Neural cell (in vitro differentiated cells): Measurements from ENCODE around the gene GARIN3. TPM values are rescaled to one million over a fixed set of nuclear protein-coding genes. Genes with fewer than 3 reads are reported as not detected.

ENCODE experiments used
- H2AFZ ChIP-seq: fragments of 200-600, 300-800 bp; sonication (generic), shearing (Covaris generic); 2 replicates; pipeline ENCODE4 v1.6.0; 2014; ENCODE audit warnings: low read depth, mild to moderate bottlenecking, antibody characterized with exemption, low read length, moderate library complexity
- H3F3A ChIP-seq: fragments of 200-600 bp; shearing (Covaris generic); 2 replicates; pipeline ENCODE4 v1.6.1; 2016; ENCODE audit warnings: mild to moderate bottlenecking, moderate library complexity, mixed read lengths, antibody characterized with exemption, low read length; ENCODE audit not compliant: insufficient read depth, poor library complexity, severe bottlenecking
- H3K27ac ChIP-seq: fragments of 200-600, 300-800 bp; sonication (generic), shearing (Covaris generic); 2 replicates; pipeline ENCODE4 v1.5.1; 2014; ENCODE audit warnings: mild to moderate bottlenecking, low read length, moderate library complexity
- H3K27me3 ChIP-seq: fragments of 300-800, 200-600 bp; sonication (generic), shearing (Covaris generic); 2 replicates; pipeline ENCODE4 v1.6.0; 2014; ENCODE audit warnings: mild to moderate bottlenecking, low read depth, low read length, moderate library complexity; ENCODE audit not compliant: insufficient read depth
- H3K36me3 ChIP-seq: fragments of 300-800, 200-600 bp; sonication (generic), shearing (Covaris generic); 2 replicates; pipeline ENCODE4 v1.5.1; 2014; ENCODE audit warnings: mild to moderate bottlenecking, antibody characterized with exemption, low read length, moderate library complexity; ENCODE audit not compliant: insufficient read depth
- H3K4me2 ChIP-seq: fragments of 300-800, 200-600 bp; sonication (generic), shearing (Covaris generic); 2 replicates; pipeline ENCODE4 v1.6.0; 2014; ENCODE audit warnings: mild to moderate bottlenecking, low read length
- H3K4me3 ChIP-seq: fragments of 300-800, 200-600 bp; sonication (generic), shearing (Covaris generic); 2 replicates; pipeline ENCODE4 v1.5.1; 2014; ENCODE audit warnings: mild to moderate bottlenecking, low read length, moderate library complexity
- H3K79me2 ChIP-seq: fragments of 200-600 bp; shearing (Covaris generic); replicated peaks from 2 replicates; pipeline ENCODE4 v1.6.0; 2014; ENCODE audit warnings: mild to moderate bottlenecking, low read length, moderate library complexity; ENCODE audit not compliant: insufficient read depth
- H3K9ac ChIP-seq: fragments of 300-800, 200-600 bp; sonication (generic), shearing (Covaris generic); 2 replicates; pipeline ENCODE4 v1.6.1; 2016; ENCODE audit warnings: mild to moderate bottlenecking, low read length, mixed read lengths
- H3K9me2 ChIP-seq: fragments of 200-600 bp; shearing (Covaris generic); 2 replicates; pipeline ENCODE4 v1.6.1; 2016; ENCODE audit warnings: mild to moderate bottlenecking, low read length, mixed read lengths; ENCODE audit not compliant: insufficient read depth
- H3K9me3 ChIP-seq: fragments of 200-600, 300-800 bp; sonication (generic), shearing (Covaris generic); 2 replicates; pipeline ENCODE4 v1.6.1; 2016; ENCODE audit warnings: mild to moderate bottlenecking, mixed run types, low read length, moderate library complexity, mixed read lengths
- H4K20me1 ChIP-seq: fragments of 200-600 bp; shearing (Covaris generic); 2 replicates; pipeline ENCODE4 v1.6.1; 2016; ENCODE audit warnings: mild to moderate bottlenecking, mixed run types; ENCODE audit not compliant: insufficient read depth
- EP300 ChIP-seq: fragments of 450-650 bp; conservative IDR thresholded peaks from 2 replicates; pipeline ENCODE4 v1.6.1; 2014; ENCODE audit warnings: antibody characterized with exemption, mild to moderate bottlenecking, moderate library complexity; ENCODE audit not compliant: poor library complexity, severe bottlenecking
- EZH2 ChIP-seq: fragments of 200-600, 300-800 bp; shearing (Covaris generic), sonication (generic); IDR thresholded peaks from 2 replicates; pipeline ENCODE4 v1.6.1; 2014; ENCODE audit warnings: antibody characterized with exemption, low read length, borderline replicate concordance, mild to moderate bottlenecking; ENCODE audit not compliant: insufficient read depth, poor library complexity, severe bottlenecking
- MXI1 ChIP-seq: fragments of 450-650 bp; conservative IDR thresholded peaks from 2 replicates; pipeline ENCODE4 v1.6.1; 2014; ENCODE audit warnings: antibody characterized with exemption, mild to moderate bottlenecking; ENCODE audit not compliant: poor library complexity, severe bottlenecking
- POLR2AphosphoS5 ChIP-seq: IDR thresholded peaks from 2 replicates; pipeline ENCODE4 v1.6.1; 2012
- RAD21 ChIP-seq: fragments of 450-650 bp; conservative IDR thresholded peaks from 2 replicates; pipeline ENCODE4 v1.6.1; 2014; ENCODE audit warnings: antibody characterized with exemption, mild to moderate bottlenecking, moderate library complexity
- SMC3 ChIP-seq: fragments of 450-650 bp; conservative IDR thresholded peaks from 2 replicates; pipeline ENCODE4 v1.6.1; 2014; ENCODE audit warnings: antibody characterized with exemption, mild to moderate bottlenecking, moderate library complexity; ENCODE audit not compliant: poor library complexity
- TAF1 ChIP-seq: IDR thresholded peaks from 2 replicates; pipeline ENCODE4 v1.6.1; 2012; ENCODE audit warnings: low read depth
- polyA plus RNA-seq: library from polyadenylated mRNA; depleted of rRNA; stranded (reverse); fragments of >200 nt; gene quantifications from 2 replicates; pipeline ENCODE4 v1.2.3, GENCODE V29; 2014
- TF ChIP-seq, protein P1 (sequence below): fragments of 450-650 bp; IDR thresholded peaks from 2 replicates; pipeline ENCODE4 v1.5.1; 2014; ENCODE audit warnings: antibody characterized with exemption, mild to moderate bottlenecking, moderate library complexity; ENCODE audit not compliant: poor library complexity, severe bottlenecking
- TF ChIP-seq, protein P2 (sequence below): IDR thresholded peaks from 2 replicates; pipeline ENCODE4 v1.6.1; 2012; ENCODE audit warnings: borderline replicate concordance

GARIN3 gene
- polyA plus RNA-seq, 1 donor from 2014 or later, result not detected

- Histone ChIP-seq H3K4me2 (no peak overlapping the region), H3K9me2 (no peaks in the 10 kb centered on the region), H2AFZ (no peak overlapping the region), H3K9me3 (no peaks in the 10 kb centered on the region), H3K27ac (no peak overlapping the region), H3F3A (no peaks in the 10 kb centered on the region), H3K27me3 (no peaks in the 10 kb centered on the region), H3K79me2 (no peaks in the 10 kb centered on the region), H3K36me3 (no peaks in the 10 kb centered on the region), H3K4me3 (no peak overlapping the region), H3K9ac (no peak overlapping the region), H4K20me1 (no peaks in the 10 kb centered on the region)
- TF ChIP-seq MXI1 (no peak), POLR2AphosphoS5 (no peak), TAF1 (no peak), SMC3 (no peak), EP300 (no peak), RAD21 (no peak), EZH2 (no peak)
- TF ChIP-seq, protein P1, sequence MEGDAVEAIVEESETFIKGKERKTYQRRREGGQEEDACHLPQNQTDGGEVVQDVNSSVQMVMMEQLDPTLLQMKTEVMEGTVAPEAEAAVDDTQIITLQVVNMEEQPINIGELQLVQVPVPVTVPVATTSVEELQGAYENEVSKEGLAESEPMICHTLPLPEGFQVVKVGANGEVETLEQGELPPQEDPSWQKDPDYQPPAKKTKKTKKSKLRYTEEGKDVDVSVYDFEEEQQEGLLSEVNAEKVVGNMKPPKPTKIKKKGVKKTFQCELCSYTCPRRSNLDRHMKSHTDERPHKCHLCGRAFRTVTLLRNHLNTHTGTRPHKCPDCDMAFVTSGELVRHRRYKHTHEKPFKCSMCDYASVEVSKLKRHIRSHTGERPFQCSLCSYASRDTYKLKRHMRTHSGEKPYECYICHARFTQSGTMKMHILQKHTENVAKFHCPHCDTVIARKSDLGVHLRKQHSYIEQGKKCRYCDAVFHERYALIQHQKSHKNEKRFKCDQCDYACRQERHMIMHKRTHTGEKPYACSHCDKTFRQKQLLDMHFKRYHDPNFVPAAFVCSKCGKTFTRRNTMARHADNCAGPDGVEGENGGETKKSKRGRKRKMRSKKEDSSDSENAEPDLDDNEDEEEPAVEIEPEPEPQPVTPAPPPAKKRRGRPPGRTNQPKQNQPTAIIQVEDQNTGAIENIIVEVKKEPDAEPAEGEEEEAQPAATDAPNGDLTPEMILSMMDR, result no peak
- TF ChIP-seq, protein P2, sequence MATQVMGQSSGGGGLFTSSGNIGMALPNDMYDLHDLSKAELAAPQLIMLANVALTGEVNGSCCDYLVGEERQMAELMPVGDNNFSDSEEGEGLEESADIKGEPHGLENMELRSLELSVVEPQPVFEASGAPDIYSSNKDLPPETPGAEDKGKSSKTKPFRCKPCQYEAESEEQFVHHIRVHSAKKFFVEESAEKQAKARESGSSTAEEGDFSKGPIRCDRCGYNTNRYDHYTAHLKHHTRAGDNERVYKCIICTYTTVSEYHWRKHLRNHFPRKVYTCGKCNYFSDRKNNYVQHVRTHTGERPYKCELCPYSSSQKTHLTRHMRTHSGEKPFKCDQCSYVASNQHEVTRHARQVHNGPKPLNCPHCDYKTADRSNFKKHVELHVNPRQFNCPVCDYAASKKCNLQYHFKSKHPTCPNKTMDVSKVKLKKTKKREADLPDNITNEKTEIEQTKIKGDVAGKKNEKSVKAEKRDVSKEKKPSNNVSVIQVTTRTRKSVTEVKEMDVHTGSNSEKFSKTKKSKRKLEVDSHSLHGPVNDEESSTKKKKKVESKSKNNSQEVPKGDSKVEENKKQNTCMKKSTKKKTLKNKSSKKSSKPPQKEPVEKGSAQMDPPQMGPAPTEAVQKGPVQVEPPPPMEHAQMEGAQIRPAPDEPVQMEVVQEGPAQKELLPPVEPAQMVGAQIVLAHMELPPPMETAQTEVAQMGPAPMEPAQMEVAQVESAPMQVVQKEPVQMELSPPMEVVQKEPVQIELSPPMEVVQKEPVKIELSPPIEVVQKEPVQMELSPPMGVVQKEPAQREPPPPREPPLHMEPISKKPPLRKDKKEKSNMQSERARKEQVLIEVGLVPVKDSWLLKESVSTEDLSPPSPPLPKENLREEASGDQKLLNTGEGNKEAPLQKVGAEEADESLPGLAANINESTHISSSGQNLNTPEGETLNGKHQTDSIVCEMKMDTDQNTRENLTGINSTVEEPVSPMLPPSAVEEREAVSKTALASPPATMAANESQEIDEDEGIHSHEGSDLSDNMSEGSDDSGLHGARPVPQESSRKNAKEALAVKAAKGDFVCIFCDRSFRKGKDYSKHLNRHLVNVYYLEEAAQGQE, result no peak
These were observed 396 bp downstream of the GARIN3 start for GRCh38 chr5:157165668-157166067.

DNA sequence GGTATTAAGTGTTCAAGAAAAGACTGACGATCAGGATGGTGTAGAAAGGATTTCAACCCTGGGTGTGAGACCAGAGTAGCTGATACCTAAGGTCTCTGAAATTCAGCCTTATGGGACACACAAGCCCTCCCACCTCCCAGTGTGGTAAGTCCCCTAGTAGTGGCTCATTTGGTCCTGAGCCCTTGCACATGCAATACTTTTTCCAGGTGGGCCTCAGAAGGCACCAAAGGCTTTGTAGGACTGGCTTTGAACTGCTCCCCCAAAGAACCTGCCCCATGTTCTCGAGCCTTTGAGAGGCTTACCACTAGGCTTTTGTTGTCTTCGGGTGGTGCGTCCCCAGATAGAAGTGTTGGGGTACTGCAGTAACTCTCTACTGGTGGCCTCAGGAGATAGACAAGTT is 803 bp downstream of the GARIN3 start:
- TF ChIP-seq SMC3 (no peak), POLR2AphosphoS5 (no peak)
- no peaks in the 10 kb centered on the region for H3K9me3 ChIP-seq
- no peak overlapping the region for H3K27ac ChIP-seq
- no peaks in the 10 kb centered on the region for H3K27me3 ChIP-seq
- H3K36me3 ChIP-seq, result no peaks in the 10 kb centered on the region
- no peaks in the 10 kb centered on the region for H3K79me2 ChIP-seq
- H2AFZ ChIP-seq, result no peak overlapping the region
- H3K9ac ChIP-seq, result no peak overlapping the region
- H3F3A ChIP-seq, result no peaks in the 10 kb centered on the region
- H3K4me3 ChIP-seq, result no peak overlapping the region
- H3K9me2 ChIP-seq, result no peaks in the 10 kb centered on the region
- no peaks in the 10 kb centered on the region for H4K20me1 ChIP-seq
- no peak overlapping the region for H3K4me2 ChIP-seq

DNA sequence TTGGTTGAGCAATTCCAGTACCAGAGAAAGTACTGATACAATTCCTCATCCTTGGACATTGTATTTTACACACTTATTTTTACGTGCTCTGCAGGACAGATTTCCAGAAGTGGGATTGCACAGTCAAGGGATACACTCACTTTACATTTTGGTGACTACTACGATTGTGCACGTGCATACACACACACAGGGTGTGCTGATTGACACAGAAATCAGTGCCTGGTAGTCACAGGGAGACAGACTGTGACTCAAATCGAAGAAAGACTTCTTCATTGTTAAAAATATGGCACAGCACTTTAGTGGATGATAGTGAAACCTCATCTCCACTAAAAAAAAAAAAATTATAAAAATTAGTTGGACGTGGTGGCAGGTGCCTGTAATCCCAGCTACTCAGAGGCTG is 1.5 kb downstream of the GARIN3 start:
- Histone ChIP-seq H2AFZ (no peak overlapping the region), H3K4me2 (no peak overlapping the region), H3K9me2 (no peaks in the 10 kb centered on the region), H3K9ac (no peak overlapping the region), H3K79me2 (no peaks in the 10 kb centered on the region), H3F3A (no peaks in the 10 kb centered on the region), H4K20me1 (no peaks in the 10 kb centered on the region), H3K27me3 (no peaks in the 10 kb centered on the region), H3K36me3 (no peaks in the 10 kb centered on the region), H3K9me3 (no peaks in the 10 kb centered on the region), H3K4me3 (no peak overlapping the region), H3K27ac (no peak overlapping the region)
- TF ChIP-seq POLR2AphosphoS5, result no peak
- no peak for TF ChIP-seq RAD21
- no peak for TF ChIP-seq EZH2
- no peak for TF ChIP-seq SMC3
- TF ChIP-seq, protein P1, result no peak
- TF ChIP-seq TAF1, result no peak
- TF ChIP-seq, protein P2, result no peak
- no peak for TF ChIP-seq MXI1
- no peak for TF ChIP-seq EP300
